Memory B cell (primary cell): ENCODE measurements around the gene NFS1.
A peak's percentile ranks its signal among the peaks of the same experiment; 100 is the strongest.
"Not testable (repeated sequence)": the region's sequence is repeated elsewhere in the genome, so short reads cannot be mapped to it uniquely, and the experiment has no call there.

Experiments
- ATAC-seq: fragments of 150-1000 bp; cut with Tn5 transposase; 2 replicates; pipeline ENCODE4 v1.10.0; 2021; ENCODE audit warnings: low read depth, mild to moderate bottlenecking, moderate library complexity
- DNase-seq, 2 donors: peaks; one replicate each; pipeline ENCODE4 v3.0.0; 2022; ENCODE audit warnings: low spot score in 2 of 2
- H3K27ac Mint-ChIP-seq: one replicate; pipeline ENCODE4 v1.8.0; 2022; ENCODE audit warnings: mild to moderate bottlenecking, moderate library complexity, mixed read lengths
- H3K27me3 Mint-ChIP-seq: one replicate; pipeline ENCODE4 v1.8.0; 2022; ENCODE audit warnings: mixed read lengths
- H3K36me3 Mint-ChIP-seq: one replicate; pipeline ENCODE4 v1.8.0; 2022; ENCODE audit warnings: mild to moderate bottlenecking, mixed read lengths
- H3K4me1 Mint-ChIP-seq: one replicate; pipeline ENCODE4 v1.8.0; 2022; ENCODE audit warnings: mixed read lengths
- H3K4me3 Mint-ChIP-seq: one replicate; pipeline ENCODE4 v1.8.0; 2022; ENCODE audit warnings: mild to moderate bottlenecking, moderate library complexity, mixed read lengths
- H3K9me3 Mint-ChIP-seq: one replicate; pipeline ENCODE4 v1.8.0; 2022; ENCODE audit warnings: mixed read lengths

The NFS1 gene

GRCh38 chr20:35690265-35690664, 8.9 kb downstream of the NFS1 start:
- no peak overlapping the region for H3K27ac Mint-ChIP-seq
- H3K4me1 Mint-ChIP-seq, result no peaks in the 10 kb centered on the region
- H3K36me3 Mint-ChIP-seq, result peaks cover 23% of the 10 kb centered on the region
- no peak for ATAC-seq
- no peaks in the 10 kb centered on the region for H3K9me3 Mint-ChIP-seq
- DNase-seq, result no peak
- H3K4me3 Mint-ChIP-seq, result no peak overlapping the region
- H3K27me3 Mint-ChIP-seq, result no peaks in the 10 kb centered on the region

- not testable (repeated sequence) for H3K27me3 Mint-ChIP-seq, ATAC-seq, DNase-seq, H3K4me3 Mint-ChIP-seq, H3K9me3 Mint-ChIP-seq, H3K27ac Mint-ChIP-seq, H3K4me1 Mint-ChIP-seq
- H3K36me3 Mint-ChIP-seq, result peaks cover 24% of the 10 kb centered on the region
These were observed 12.3 kb downstream of the NFS1 start for GRCh38 chr20:35686872-35687271.

- ATAC-seq, H3K4me1 Mint-ChIP-seq, DNase-seq, H3K9me3 Mint-ChIP-seq, H3K27me3 Mint-ChIP-seq, H3K27ac Mint-ChIP-seq, H3K4me3 Mint-ChIP-seq: not testable (repeated sequence)
- H3K36me3 Mint-ChIP-seq, result peaks cover 22% of the 10 kb centered on the region
These were observed 13.8 kb downstream of the NFS1 start for GRCh38 chr20:35685368-35685767.

- H3K27ac Mint-ChIP-seq, result no peak overlapping the region
- no peak overlapping the region for H3K4me3 Mint-ChIP-seq
- H3K27me3 Mint-ChIP-seq, result no peaks in the 10 kb centered on the region
- H3K9me3 Mint-ChIP-seq, result no peaks in the 10 kb centered on the region
- H3K36me3 Mint-ChIP-seq, result peaks cover 7% of the 10 kb centered on the region
- peaks cover 9% of the 10 kb centered on the region for H3K4me1 Mint-ChIP-seq
- DNase-seq (no peak), ATAC-seq (no peak)
These were observed 17.2 kb downstream of the NFS1 start for GRCh38 chr20:35681960-35682359.

GRCh38 chr20:35680452-35681183, 18.5 kb downstream of the NFS1 start:
- ATAC-seq, result peak; percentile 54

GRCh38 chr20:35674921-35675320, 24.2 kb downstream of the NFS1 start:
- DNase-seq (no peak), ATAC-seq (no peak)
- Mint-ChIP-seq H3K27ac (no peak overlapping the region), H3K9me3 (no peaks in the 10 kb centered on the region), H3K4me1 (no peaks in the 10 kb centered on the region), H3K4me3 (no peak overlapping the region), H3K36me3 (peaks cover 22% of the 10 kb centered on the region), H3K27me3 (no peaks in the 10 kb centered on the region)

More at GRCh38 chr20:35680452-35681183, 18.5 kb downstream of the NFS1 start:
- peaks cover 4% of the 10 kb centered on the region for H3K36me3 Mint-ChIP-seq
- H3K27me3 Mint-ChIP-seq, result no peaks in the 10 kb centered on the region
- H3K27ac Mint-ChIP-seq, result peak overlapping the region; percentile 61
- H3K4me1 Mint-ChIP-seq, result peaks cover 9% of the 10 kb centered on the region
- no peaks in the 10 kb centered on the region for H3K9me3 Mint-ChIP-seq
- no peak for DNase-seq
- no peak overlapping the region for H3K4me3 Mint-ChIP-seq

GRCh38 chr20:35673884-35674283, 25.3 kb downstream of the NFS1 start:
- ATAC-seq, result no peak

GRCh38 chr20:35669681-35670080, 29.5 kb downstream of the NFS1 start:
- peaks cover 31% of the 10 kb centered on the region for H3K36me3 Mint-ChIP-seq
- no peak overlapping the region for H3K27ac Mint-ChIP-seq
- ATAC-seq (no peak), DNase-seq (no peak)
- H3K4me1 Mint-ChIP-seq, result peaks cover 2% of the 10 kb centered on the region
- H3K27me3 Mint-ChIP-seq, result no peaks in the 10 kb centered on the region
- H3K9me3 Mint-ChIP-seq, result no peaks in the 10 kb centered on the region
- H3K4me3 Mint-ChIP-seq, result no peak overlapping the region

More at GRCh38 chr20:35673884-35674283, 25.3 kb downstream of the NFS1 start:
- Mint-ChIP-seq H3K27me3 (no peaks in the 10 kb centered on the region), H3K9me3 (no peaks in the 10 kb centered on the region), H3K27ac (no peak overlapping the region), H3K4me1 (no peaks in the 10 kb centered on the region), H3K36me3 (peaks cover 29% of the 10 kb centered on the region), H3K4me3 (no peak overlapping the region)
- DNase-seq, result no peak

GRCh38 chr20:35669221-35669620, 29.9 kb downstream of the NFS1 start:
- no peak for DNase-seq
- Mint-ChIP-seq H3K27ac (no peak overlapping the region), H3K4me1 (peaks cover 2% of the 10 kb centered on the region), H3K9me3 (no peaks in the 10 kb centered on the region), H3K36me3 (peaks cover 31% of the 10 kb centered on the region), H3K4me3 (no peak overlapping the region), H3K27me3 (no peaks in the 10 kb centered on the region)
- ATAC-seq, result no peak

GRCh38 chr20:35665949-35666288, 33.2 kb downstream of the NFS1 start:
- no peak for DNase-seq
- Mint-ChIP-seq H3K4me3 (no peak overlapping the region), H3K27ac (no peak overlapping the region), H3K9me3 (no peaks in the 10 kb centered on the region), H3K36me3 (peaks cover 20% of the 10 kb centered on the region), H3K4me1 (peaks cover 26% of the 10 kb centered on the region), H3K27me3 (no peaks in the 10 kb centered on the region)
- ATAC-seq, result no peak

- H3K36me3 Mint-ChIP-seq, result peaks cover 8% of the 10 kb centered on the region
- H3K4me3 Mint-ChIP-seq, result peak within 1 kb of the TSS; percentile 92
- peak within 1 kb of the TSS; percentile 99 for H3K27ac Mint-ChIP-seq
- H3K4me1 Mint-ChIP-seq, result peaks cover 30% of the 10 kb centered on the region
- H3K9me3 Mint-ChIP-seq, result no peaks in the 10 kb centered on the region
- no peaks in the 10 kb centered on the region for H3K27me3 Mint-ChIP-seq
- DNase-seq (peak; percentile 93 to 94), ATAC-seq (peak; percentile 84)
These were observed 34.5 kb downstream of the NFS1 start, which contains the start of the genes CPNE1 and RBM12 for GRCh38 chr20:35664466-35665206. Gene CPNE1 (minus strand): TSS chr20:35664900. CDS start chr20:35632923, 31,977 bp downstream. Gene RBM12 (minus strand): TSS chr20:35664900. CDS start chr20:35655322, 9,578 bp downstream.

GRCh38 chr20:35663516-35664465, 35.4 kb downstream of the NFS1 start:
- Mint-ChIP-seq H3K36me3 (peaks cover 2% of the 10 kb centered on the region), H3K4me1 (peaks cover 35% of the 10 kb centered on the region), H3K4me3 (peak overlapping the region; percentile 92), H3K9me3 (no peaks in the 10 kb centered on the region), H3K27me3 (no peaks in the 10 kb centered on the region), H3K27ac (peak overlapping the region; percentile 99)
- ATAC-seq, result peak; percentile 55
- peak in 1 of 2 donors; percentile 59 for DNase-seq

GRCh38 chr20:35662551-35662950, 36.6 kb downstream of the NFS1 start:
- H3K4me3 Mint-ChIP-seq, result peak overlapping the region; percentile 92
- no peak for ATAC-seq

More at GRCh38 chr20:35662551-35662950, 36.6 kb downstream of the NFS1 start:
- no peaks in the 10 kb centered on the region for H3K9me3 Mint-ChIP-seq
- H3K27me3 Mint-ChIP-seq, result no peaks in the 10 kb centered on the region
- H3K4me1 Mint-ChIP-seq, result peaks cover 38% of the 10 kb centered on the region
- DNase-seq, result no peak
- H3K27ac Mint-ChIP-seq, result peak overlapping the region; percentile 99
- no peaks in the 10 kb centered on the region for H3K36me3 Mint-ChIP-seq
